Neutrophil (primary cell): ENCODE results near the gene ASPSCR1.
"Not testable (repeated sequence)": the region's sequence is repeated elsewhere in the genome, so short reads cannot be mapped to it uniquely, and the experiment has no call there.

Source experiments
- H3K27ac ChIP-seq: fragments of 200-600 bp; sonication (generic); 2 replicates; pipeline ENCODE4 v1.5.1; 2016; ENCODE audit warnings: mild to moderate bottlenecking, moderate library complexity
- H3K27me3 ChIP-seq: fragments of 200-600 bp; sonication (generic); 2 replicates; pipeline ENCODE4 v1.6.0; 2016; ENCODE audit warnings: mild to moderate bottlenecking
- H3K36me3 ChIP-seq: fragments of 200-600 bp; sonication (generic); 2 replicates; pipeline ENCODE4 v1.5.1; 2017
- H3K4me1 ChIP-seq, 2 experiments: fragments of 200-600 bp in 1 of 2; sonication (generic) in 1 of 2; 1 replicate in 1 of 2; 2 replicates in 1 of 2; pipeline versions ENCODE4 v1.5.1 to v1.6.1; 2013 to 2016; ENCODE audit warnings: low read depth in 1 of 2, low read length in 1 of 2, mild to moderate bottlenecking in 1 of 2, moderate library complexity in 1 of 2; ENCODE audit not compliant: control insufficient read depth in 1 of 2, insufficient read depth in 1 of 2
- H3K4me3 ChIP-seq, 2 experiments: fragments of 200-600 bp in 1 of 2; sonication (generic) in 1 of 2; 1 replicate in 1 of 2; 2 replicates in 1 of 2; pipeline ENCODE4 v1.5.1; 2013 to 2016; ENCODE audit warnings: low read depth in 1 of 2, low read length in 1 of 2, mild to moderate bottlenecking in 1 of 2, moderate library complexity in 1 of 2
- H3K9me3 ChIP-seq: fragments of 200-600 bp; sonication (generic); 2 replicates; pipeline ENCODE4 v1.5.1; 2016
- TF ChIP-seq, protein P1 (sequence below): fragments of 200-600 bp; sonication (generic); IDR thresholded peaks from 2 replicates; pipeline ENCODE4 v1.5.1; 2016; ENCODE audit warnings: antibody characterized with exemption

ASPSCR1 gene

DNA sequence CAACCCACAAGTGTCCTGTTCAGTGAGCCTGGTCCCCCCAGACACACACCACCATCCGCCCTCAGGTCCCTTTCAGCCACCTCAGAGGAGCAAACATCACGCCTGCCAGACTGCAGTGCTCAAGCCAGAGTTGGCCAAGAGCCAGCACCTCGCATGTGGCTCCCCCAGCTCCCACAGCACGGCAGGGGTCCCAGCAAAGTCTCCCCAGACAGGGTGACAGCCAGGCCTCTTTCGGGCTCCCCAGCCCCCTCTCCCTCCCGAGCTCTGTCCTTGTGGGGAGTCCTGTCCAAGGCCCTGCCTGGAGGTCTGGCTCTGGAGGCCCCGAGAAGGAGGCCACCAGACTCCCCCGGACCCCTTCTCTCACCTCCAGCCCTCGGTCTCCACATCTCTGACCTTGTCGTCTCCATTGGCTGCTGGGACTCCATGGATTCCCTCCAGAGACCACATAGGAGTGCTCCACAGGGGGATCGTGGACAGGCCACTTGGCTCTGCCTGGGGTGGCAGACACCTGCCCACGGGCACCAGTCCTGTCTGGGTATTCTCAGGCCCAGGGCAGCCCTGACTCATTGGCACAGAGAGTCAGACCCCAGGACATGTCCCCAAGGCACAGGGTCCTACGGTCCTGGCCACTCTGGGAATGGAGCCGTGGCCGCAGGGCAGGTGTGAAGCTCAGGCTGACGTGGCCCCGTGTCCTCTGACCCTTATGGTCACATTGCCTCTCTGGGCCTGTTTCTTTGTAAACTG is 28.6 kb upstream of the ASPSCR1 start:
- peaks cover 30% of the 10 kb centered on the region for H3K27me3 ChIP-seq
- no peak overlapping the region for H3K4me3 ChIP-seq
- H3K9me3 ChIP-seq: no peaks in the 10 kb centered on the region
- TF ChIP-seq, protein P1, sequence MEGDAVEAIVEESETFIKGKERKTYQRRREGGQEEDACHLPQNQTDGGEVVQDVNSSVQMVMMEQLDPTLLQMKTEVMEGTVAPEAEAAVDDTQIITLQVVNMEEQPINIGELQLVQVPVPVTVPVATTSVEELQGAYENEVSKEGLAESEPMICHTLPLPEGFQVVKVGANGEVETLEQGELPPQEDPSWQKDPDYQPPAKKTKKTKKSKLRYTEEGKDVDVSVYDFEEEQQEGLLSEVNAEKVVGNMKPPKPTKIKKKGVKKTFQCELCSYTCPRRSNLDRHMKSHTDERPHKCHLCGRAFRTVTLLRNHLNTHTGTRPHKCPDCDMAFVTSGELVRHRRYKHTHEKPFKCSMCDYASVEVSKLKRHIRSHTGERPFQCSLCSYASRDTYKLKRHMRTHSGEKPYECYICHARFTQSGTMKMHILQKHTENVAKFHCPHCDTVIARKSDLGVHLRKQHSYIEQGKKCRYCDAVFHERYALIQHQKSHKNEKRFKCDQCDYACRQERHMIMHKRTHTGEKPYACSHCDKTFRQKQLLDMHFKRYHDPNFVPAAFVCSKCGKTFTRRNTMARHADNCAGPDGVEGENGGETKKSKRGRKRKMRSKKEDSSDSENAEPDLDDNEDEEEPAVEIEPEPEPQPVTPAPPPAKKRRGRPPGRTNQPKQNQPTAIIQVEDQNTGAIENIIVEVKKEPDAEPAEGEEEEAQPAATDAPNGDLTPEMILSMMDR: no peak
- H3K4me1 ChIP-seq: no peaks in the 10 kb centered on the region
- H3K36me3 ChIP-seq: no peaks in the 10 kb centered on the region
- no peak overlapping the region for H3K27ac ChIP-seq

DNA sequence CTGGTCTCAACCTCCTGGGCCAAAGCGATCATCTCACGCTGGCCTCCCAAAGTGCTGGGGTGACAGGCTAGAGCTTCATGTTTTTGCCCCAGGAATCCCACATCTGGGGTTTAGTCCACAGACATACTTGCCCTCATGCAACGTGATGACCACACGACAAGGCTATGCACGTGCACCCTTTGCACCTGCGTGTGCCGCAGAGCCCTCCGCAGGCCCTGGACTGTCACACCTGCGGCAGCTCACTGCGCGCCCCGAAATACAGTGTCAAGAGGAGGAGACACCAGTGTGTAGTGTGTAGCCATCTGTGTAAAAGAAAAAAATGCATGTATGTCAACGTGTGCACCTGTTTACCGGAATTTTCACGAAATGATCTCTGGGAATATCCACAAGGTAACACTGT is 26.9 kb upstream of the ASPSCR1 start:
- TF ChIP-seq, protein P1: no peak
- no peaks in the 10 kb centered on the region for H3K4me1 ChIP-seq
- H3K4me3 ChIP-seq: no peak overlapping the region
- H3K27ac ChIP-seq: no peak overlapping the region
- peaks cover 18% of the 10 kb centered on the region for H3K27me3 ChIP-seq
- H3K36me3 ChIP-seq: no peaks in the 10 kb centered on the region
- H3K9me3 ChIP-seq: no peaks in the 10 kb centered on the region

DNA sequence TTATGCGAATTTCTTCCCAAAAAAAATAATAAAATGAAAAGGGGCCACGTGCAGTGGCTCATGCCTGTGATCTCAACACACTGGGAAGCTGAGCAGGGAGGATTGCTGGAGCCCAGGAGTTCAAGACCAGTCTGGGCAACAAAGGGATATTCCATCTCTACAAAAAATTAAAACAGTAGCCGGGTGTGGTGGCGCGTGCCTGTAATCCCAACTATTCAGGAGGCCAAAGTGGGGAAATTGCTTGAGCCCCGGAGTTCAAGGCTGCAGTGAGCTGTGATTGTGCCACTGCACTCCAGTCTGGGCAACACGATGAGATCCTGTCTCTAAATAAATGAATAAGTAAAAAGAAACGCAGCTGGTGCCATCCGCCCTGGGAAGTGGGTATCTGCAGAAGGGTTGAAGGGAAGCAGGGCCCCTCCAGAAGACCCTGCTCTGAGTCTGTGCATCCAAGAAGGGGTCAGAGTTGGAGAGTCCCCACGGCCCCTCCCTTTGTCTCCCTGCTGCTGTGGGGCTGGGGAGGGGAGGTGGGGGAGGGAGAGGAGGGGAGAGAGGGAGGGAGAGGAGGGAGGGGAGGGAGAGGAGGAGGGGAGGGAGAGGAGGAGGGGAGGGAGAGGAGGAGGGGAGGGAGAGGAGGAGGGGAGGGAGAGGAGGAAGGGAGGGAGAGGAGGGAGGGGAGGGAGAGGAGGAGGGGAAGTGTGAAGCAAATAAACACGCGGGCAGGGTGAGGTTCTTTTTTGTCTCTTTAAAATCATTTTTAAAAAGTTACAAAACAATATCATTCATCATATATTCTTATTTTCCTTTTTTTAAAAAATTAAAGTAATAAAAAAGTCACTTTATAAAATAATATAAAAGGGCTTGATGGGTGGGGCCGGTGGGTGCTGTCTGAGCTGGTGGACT is 25.4 kb upstream of the ASPSCR1 start:
- Histone ChIP-seq H3K27ac (no peak overlapping the region), H3K36me3 (no peaks in the 10 kb centered on the region), H3K27me3 (peaks cover 24% of the 10 kb centered on the region), H3K4me3 (no peak overlapping the region), H3K4me1 (no peaks in the 10 kb centered on the region), H3K9me3 (no peaks in the 10 kb centered on the region)
- TF ChIP-seq, protein P1: no peak

DNA sequence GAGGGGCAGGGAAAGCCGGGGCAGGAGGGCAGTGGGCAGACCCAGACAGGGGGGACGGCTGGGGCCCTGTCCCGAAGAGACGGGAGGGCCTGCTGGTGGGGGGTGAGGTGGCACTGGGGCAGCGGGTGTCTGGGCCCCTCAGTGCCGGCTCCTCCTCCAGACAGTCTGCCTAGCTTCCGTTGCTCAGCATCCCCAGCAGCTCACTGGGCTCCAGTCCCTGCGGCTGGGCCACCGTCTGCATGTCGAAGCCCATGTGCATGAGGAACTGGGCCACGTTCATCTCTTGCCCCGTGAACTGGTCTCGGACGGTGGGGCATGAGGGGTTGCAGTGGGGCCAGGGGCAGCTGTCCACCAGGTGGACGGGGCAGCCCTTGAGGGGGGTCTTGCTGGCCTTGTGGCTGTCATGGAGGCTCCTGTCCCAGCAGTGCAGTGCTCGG is 24.6 kb upstream of the ASPSCR1 start:
- Histone ChIP-seq H3K27me3 (peaks cover 32% of the 10 kb centered on the region), H3K9me3 (no peaks in the 10 kb centered on the region), H3K27ac (no peak overlapping the region), H3K4me3 (no peak overlapping the region), H3K4me1 (no peaks in the 10 kb centered on the region), H3K36me3 (no peaks in the 10 kb centered on the region)
- TF ChIP-seq, protein P1: no peak

DNA sequence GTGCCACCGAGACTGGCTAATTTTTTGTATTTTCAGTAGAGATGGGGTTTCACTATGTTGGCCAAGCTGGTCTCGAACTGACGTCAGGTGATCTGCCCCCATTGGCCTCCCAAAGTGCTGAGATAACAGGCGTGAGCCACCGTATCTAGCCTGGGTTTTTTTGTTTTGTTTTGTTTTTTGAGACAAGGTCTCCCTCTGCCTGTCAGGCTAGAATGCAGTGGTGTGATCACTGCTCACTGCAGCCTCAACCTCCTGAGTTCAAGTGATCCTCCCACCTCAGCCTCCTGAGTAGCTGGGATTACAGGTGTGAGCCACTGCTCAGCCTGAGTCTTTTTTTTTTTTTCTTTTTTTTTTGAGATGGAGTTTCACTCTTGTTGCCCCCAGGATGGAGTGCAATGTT is 24.0 kb upstream of the ASPSCR1 start:
- H3K4me1 ChIP-seq, H3K4me3 ChIP-seq, H3K27ac ChIP-seq, H3K9me3 ChIP-seq, H3K36me3 ChIP-seq: not testable (repeated sequence)
- H3K27me3 ChIP-seq: peaks cover 38% of the 10 kb centered on the region
